Measurements from ENCODE around the gene RPTOR. TPM values are rescaled to one million over a fixed set of nuclear protein-coding genes. Genes with fewer than 3 reads are reported as not detected.

The RPTOR gene
- total RNA-seq, 4 donors from 2014 or later = 23.6 to 37.0 (median 27.8) TPM

GRCh38 chr17:80930335-80931279 is 386.0 kb downstream of the RPTOR start:
- no peak for DNase-seq (ENCODE audit: low spot score)
- no peak for TF ChIP-seq CTCF (IDR thresholded peaks at IDR 0.05)
- ATAC-seq (ENCODE audit: low FRiP score) = no peak

DNA sequence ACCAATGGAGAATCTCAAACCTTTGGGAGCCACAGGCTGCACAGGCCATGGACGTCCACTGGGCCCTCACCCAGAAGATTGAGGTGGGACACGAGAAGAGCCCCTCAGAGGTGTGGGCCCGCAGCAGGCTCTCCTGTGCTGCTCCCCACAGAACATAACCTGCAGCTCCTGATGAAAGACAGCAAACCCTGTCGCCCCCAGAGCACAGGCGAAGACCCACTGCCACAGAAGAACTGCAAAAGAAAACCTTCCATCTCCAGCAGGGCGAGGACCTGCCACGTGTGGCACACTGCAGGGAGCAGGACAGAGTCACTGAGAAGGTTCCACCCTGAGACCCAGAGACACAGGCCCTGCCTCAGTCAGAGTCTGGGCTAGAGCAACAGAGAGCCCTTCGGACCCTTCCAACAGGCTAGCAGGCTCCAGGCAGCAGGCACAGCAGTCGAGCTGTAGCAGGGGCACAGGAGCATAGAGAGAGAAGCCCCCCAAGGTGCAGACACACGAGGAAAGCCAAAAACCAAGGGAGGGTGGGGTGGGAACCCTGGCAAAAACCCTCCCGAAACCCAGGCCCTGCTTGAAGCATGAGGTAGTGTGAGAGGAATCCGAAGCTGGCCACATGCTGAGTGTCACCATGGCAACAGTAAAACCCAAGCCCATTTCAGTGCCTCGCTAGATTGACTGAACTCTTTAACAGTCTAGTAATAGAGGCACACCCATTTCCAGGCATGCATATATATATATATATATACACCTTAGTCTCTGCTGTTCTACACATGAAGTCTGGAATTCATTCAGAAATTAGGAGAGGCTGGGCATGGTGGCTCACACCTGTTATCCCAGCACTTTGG is 387.0 kb downstream of the RPTOR start:
- ATAC-seq (ENCODE audit: low FRiP score) (no peak), DNase-seq (ENCODE audit: low spot score) (no peak)
- TF ChIP-seq CTCF (IDR thresholded peaks at IDR 0.05) = no peak

GRCh38 chr17:80935526-80935925 is 390.9 kb downstream of the RPTOR start:
- ATAC-seq (ENCODE audit: low FRiP score) (no peak), DNase-seq (ENCODE audit: low spot score) (no peak)
- TF ChIP-seq CTCF (IDR thresholded peaks at IDR 0.05) = no peak

GRCh38 chr17:80936218-80936617 is 391.6 kb downstream of the RPTOR start:
- ATAC-seq (ENCODE audit: low FRiP score) = no peak

GRCh38 chr17:80936723-80937122 is 392.1 kb downstream of the RPTOR start:
- DNase-seq (ENCODE audit: low spot score) (no peak), ATAC-seq (ENCODE audit: low FRiP score) (no peak)

More at GRCh38 chr17:80936218-80936617, 391.6 kb downstream of the RPTOR start:
- DNase-seq (ENCODE audit: low spot score) = no peak
- TF ChIP-seq CTCF (IDR thresholded peaks at IDR 0.05) = no peak

More at GRCh38 chr17:80936723-80937122, 392.1 kb downstream of the RPTOR start:
- no peak for TF ChIP-seq CTCF (IDR thresholded peaks at IDR 0.05)
